ENCODE measurements around the gene PPP1R3E. TPM values are rescaled to one million over a fixed set of nuclear protein-coding genes. Genes with fewer than 3 reads are reported as not detected.
A peak's percentile ranks its signal among the peaks of the same experiment; 100 is the strongest.

Gene PPP1R3E
- polyA plus RNA-seq, 1 of the 3 experiments (the other 2 are of a cell fraction): 6.6 TPM

GRCh38 chr14:23307687-23308644 is 5.3 kb upstream of the PPP1R3E start:
- WGBS (ENCODE audit: low lambda C conversion rate): 87% methylated on average over 18 of the region's 22 CpGs

More at GRCh38 chr14:23307687-23308644, 5.3 kb upstream of the PPP1R3E start:
- Histone ChIP-seq H3K27me3 (ENCODE audit: insufficient read depth) (no peaks in the 10 kb centered on the region), H3K4me1 (ENCODE audit: control insufficient read depth in 1 of 2, insufficient read depth in 2 of 2, low read depth in 1 of 2, low read length in 1 of 2) (peaks cover 13 to 29% of the 10 kb centered on the region in 2 experiments), H3K9me3 (no peaks in the 10 kb centered on the region), H3K4me2 (peak overlapping the region; percentile 96), H3K36me3 (replicated peaks in 1 of 2; ENCODE audit: control insufficient read depth in 1 of 2, insufficient read depth in 2 of 2, low read length in 1 of 2) (peaks cover 36 to 38% of the 10 kb centered on the region in 2 experiments), H4K20me1 (ENCODE audit: insufficient read depth) (peaks cover 17% of the 10 kb centered on the region), H2AFZ (ENCODE audit: low read depth) (no peak overlapping the region), H3K9ac (peak overlapping the region; percentile 95), H3K79me2 (ENCODE audit: insufficient read depth) (peaks cover 61% of the 10 kb centered on the region), H3K9me2 (no peaks in the 10 kb centered on the region), H3K4me3 (ENCODE audit: low read depth in 2 of 2, low read length in 1 of 2) (peak overlapping the region; percentile 93 to 97), H3K27ac (ENCODE audit: low read depth in 2 of 2, low read length in 1 of 2) (peak overlapping the region in 1 of 2 experiments; percentile 91; a peak in 2 of 4 replicates), H3F3A (replicated peaks; ENCODE audit: insufficient read depth) (peaks cover 19% of the 10 kb centered on the region)
- CTCF ChIA-PET: interaction anchor here (0.6 to 3.6 kb wide), 7 partner anchors 13 to 214 kb away, joined by 3 to 12 read pairs (median 3); partner anchors contain the start of genes EFS, HOMEZ and PABPN1
- no peak for TF ChIP-seq CHD2 (IDR thresholded peaks at IDR 0.05; ENCODE audit: low read length, partially characterized antibody)
- no peak for TF ChIP-seq PBX3 (IDR thresholded peaks at IDR 0.05)
- TF ChIP-seq USF1 (IDR thresholded peaks at IDR 0.05; ENCODE audit: borderline replicate concordance, low read depth): no peak
- no peak for TF ChIP-seq MEF2A (IDR thresholded peaks at IDR 0.05; ENCODE audit: borderline replicate concordance, low read depth)
- TF ChIP-seq FOXJ3 (CRISPR knock-in tag; IDR thresholded peaks at IDR 0.05): no peak
- no peak for TF ChIP-seq CTCF (IDR thresholded peaks at IDR 0.05)
- TF ChIP-seq USF2 (IDR thresholded peaks at IDR 0.05; ENCODE audit: borderline replicate concordance, low read depth, low read length): no peak
- TF ChIP-seq REST (IDR thresholded peaks at IDR 0.05; ENCODE audit: low read depth, low read length): no peak
- TF ChIP-seq RAD21 (IDR thresholded peaks at IDR 0.05; ENCODE audit: low read length): no peak
- no peak for TF ChIP-seq JUND (IDR thresholded peaks at IDR 0.05)
- no peak for TF ChIP-seq IRF3 (IDR thresholded peaks at IDR 0.05; ENCODE audit: low read depth, low read length)
- no peak for TF ChIP-seq POLR2AphosphoS5 (IDR thresholded peaks at IDR 0.05; ENCODE audit: low read depth, low read length)
- no peak for TF ChIP-seq NRF1 (IDR thresholded peaks at IDR 0.05; ENCODE audit: low read depth, low read length)
- TF ChIP-seq YY1 (IDR thresholded peaks at IDR 0.05; ENCODE audit: low read depth): no peak
- TF ChIP-seq EZH2phosphoT487 (IDR thresholded peaks at IDR 0.05; ENCODE audit: borderline replicate concordance, low read depth): no peak
- POLR2A ChIA-PET: interaction anchor here (3.9 kb wide), 1 partner anchor 13 kb away, joined by 34 read pairs; the partner anchor contains the start of gene PABPN1
- no peak for DNase-seq

Data from SK-N-SH (cell line).